ENCODE measurements around the gene OSBPL2.

- no peak for TF ChIP-seq RAD21 (IDR thresholded peaks at IDR 0.05; ENCODE audit: low read depth)
- TF ChIP-seq TAF1 (IDR thresholded peaks at IDR 0.05; ENCODE audit: low read depth): no peak
Measured at GRCh38 chr20:62332421-62332820, 94.1 kb downstream of the OSBPL2 start.

All from Ishikawa (cell line).